HCT116 (cell line): ENCODE results near the gene DPP6. TPM values are rescaled to one million over a fixed set of nuclear protein-coding genes. Genes with fewer than 3 reads are reported as not detected.

Experiments
- ATAC-seq: fragments of 200-7000 bp; cut with Tn5 transposase; 2 replicates; pipeline ENCODE4 v1.9.1; 2020; ENCODE audit warnings: mild to moderate bottlenecking, moderate library complexity
- BruUV-seq: library from RNA; stranded (reverse); fragments of 400-500 nt; replicated peaks from 2 replicates; lab custom pipeline; 2021; lab: Mats Ljungman, UMichigan
- CTCF ChIA-PET: fragments of 300-600 bp; sonication (Branson Sonifier 250); formaldehyde crosslinking; loops from one replicate; lab custom pipeline; 2021; ENCODE audit warnings: antibody characterized with exemption; lab: Charles Lee
- POLR2A ChIA-PET: fragments of 300-600, 350-600 bp; sonication (Branson Sonifier 250); formaldehyde crosslinking; loops from one replicate; lab custom pipeline; 2021; ENCODE audit warnings: antibody characterized with exemption; lab: Charles Lee
- RAD21 ChIA-PET, 2 experiments: fragments of 300-600 bp; sonication (Branson Sonifier 250); formaldehyde crosslinking; loops; one replicate each; lab custom pipeline; 2023; ENCODE audit warnings: low total read pairs in 2 of 2; ENCODE audit not compliant: uncharacterized antibody in 2 of 2, unreplicated experiment in 2 of 2, low non-redundant PET in 1 of 2; lab: Charles Lee
- DNase-seq: peaks from one replicate; pipeline ENCODE4 v3.0.0-alpha.2; 2010; ENCODE audit warnings: low read depth, low spot score
- H2AFZ ChIP-seq: fragments of 200-600 bp; shearing (Covaris generic), sonication (generic); 2 replicates; pipeline ENCODE4 v1.6.1; 2017; ENCODE audit warnings: low read depth, mixed run types, mixed read lengths, antibody characterized with exemption, low read length; ENCODE audit not compliant: poor library complexity, severe bottlenecking
- H3K27ac ChIP-seq: 2 replicates; pipeline ENCODE4 v1.5.1; 2012; ENCODE audit warnings: low read depth, low read length
- H3K27me3 ChIP-seq: fragments of 200-600 bp; sonication (generic); 2 replicates; pipeline ENCODE4 v1.6.1; 2016; ENCODE audit warnings: mixed run types, low read length, mixed read lengths; ENCODE audit not compliant: insufficient read depth
- H3K36me3 ChIP-seq, 2 experiments: fragments of 200-500 bp in 1 of 2; fragments of 200-600 bp in 1 of 2; sonication (Bioruptor generic) in 1 of 2; sonication (generic) in 1 of 2; 2 replicates each; pipeline versions ENCODE4 v1.5.1 to v1.6.1; 2014 to 2016; ENCODE audit warnings: low read length in 2 of 2, inconsistent platforms in 1 of 2, mixed read lengths in 1 of 2, mixed run types in 1 of 2; ENCODE audit not compliant: insufficient read depth in 2 of 2, control insufficient read depth in 1 of 2
- H3K4me1 ChIP-seq, 2 experiments: fragments of 200-600 bp in 1 of 2; sonication (generic) in 1 of 2; 2 replicates each; pipeline versions ENCODE4 v1.5.1 to v1.6.1; 2012 to 2017; ENCODE audit warnings: low read length in 2 of 2, inconsistent platforms in 1 of 2, mild to moderate bottlenecking in 1 of 2, mixed read lengths in 1 of 2, mixed run types in 1 of 2, moderate library complexity in 1 of 2; ENCODE audit not compliant: insufficient read depth in 2 of 2, control insufficient read depth in 1 of 2
- H3K4me2 ChIP-seq: fragments of 200-600 bp; sonication (generic); 2 replicates; pipeline ENCODE4 v1.6.1; 2017; ENCODE audit warnings: mixed run types, low read length, mixed read lengths
- H3K4me3 ChIP-seq, 2 experiments: fragments of 200-600 bp in 1 of 2; sonication (generic) in 1 of 2; replicated peaks in 1 of 2; 2 replicates each; pipeline ENCODE4 v1.5.1; 2011 to 2016; ENCODE audit warnings: low read length in 2 of 2, control low read depth in 1 of 2, low read depth in 1 of 2, mild to moderate bottlenecking in 1 of 2, mixed read lengths in 1 of 2, mixed run types in 1 of 2
- H3K79me2 ChIP-seq: fragments of 200-600 bp; sonication (generic); 2 replicates; pipeline ENCODE4 v1.6.1; 2017; ENCODE audit warnings: mild to moderate bottlenecking, mixed run types, low read length, moderate library complexity, mixed read lengths; ENCODE audit not compliant: insufficient read depth
- H3K9ac ChIP-seq: fragments of 200-600 bp; sonication (generic); 2 replicates; pipeline ENCODE4 v1.6.1; 2016; ENCODE audit warnings: low read length, mixed read lengths
- H3K9me2 ChIP-seq: fragments of 200-600 bp; sonication (generic), shearing (Covaris generic); 2 replicates; pipeline ENCODE4 v1.6.1; 2017; ENCODE audit warnings: mixed run types, mild to moderate bottlenecking, moderate library complexity; ENCODE audit not compliant: insufficient read depth
- H3K9me3 ChIP-seq, 2 experiments: fragments of 200-500 bp in 1 of 2; fragments of 200-600 bp in 1 of 2; sonication (Bioruptor generic) in 1 of 2; sonication (generic) in 1 of 2; 2 replicates each; pipeline ENCODE4 v1.6.1; 2014 to 2017; ENCODE audit warnings: low read length in 2 of 2, mixed read lengths in 2 of 2, inconsistent platforms in 1 of 2, low read depth in 1 of 2, mild to moderate bottlenecking in 1 of 2, mixed run types in 1 of 2, moderate library complexity in 1 of 2; ENCODE audit not compliant: control insufficient read depth in 1 of 2, insufficient read depth in 1 of 2
- H4K20me1 ChIP-seq: fragments of 200-600 bp; sonication (generic), shearing (Covaris generic); 2 replicates; pipeline ENCODE4 v1.6.1; 2017; ENCODE audit warnings: mixed run types, mild to moderate bottlenecking, moderate library complexity; ENCODE audit not compliant: insufficient read depth
- CBX3 ChIP-seq: IDR thresholded peaks from 2 replicates; pipeline ENCODE4 v1.6.1; 2012; ENCODE audit warnings: low read depth
- CTCF ChIP-seq, 3 experiments: fragments of 200-600 bp in 1 of 3; sonication (generic) in 1 of 3; IDR thresholded peaks in 2 of 3; conservative IDR thresholded peaks in 1 of 3; 2 replicates each; pipeline ENCODE4 v1.5.1; 2012 to 2017; ENCODE audit warnings: low read depth in 2 of 3, low read length in 2 of 3, antibody characterized with exemption in 1 of 3, borderline replicate concordance in 1 of 3, control low read depth in 1 of 3, mild to moderate bottlenecking in 1 of 3, mixed read lengths in 1 of 3, mixed run types in 1 of 3, moderate library complexity in 1 of 3; ENCODE audit not compliant: insufficient read depth in 1 of 3
- ELF1 ChIP-seq: IDR thresholded peaks from 2 replicates; pipeline ENCODE4 v1.6.1; 2012; ENCODE audit warnings: low read depth, borderline replicate concordance
- EZH2 ChIP-seq: fragments of 200-600 bp; sonication (generic); IDR thresholded peaks from 2 replicates; pipeline ENCODE4 v1.6.1; 2017; ENCODE audit warnings: antibody characterized with exemption, mixed run types
- EZH2phosphoT487 ChIP-seq: fragments of 200-600 bp; IDR thresholded peaks from 2 replicates; pipeline ENCODE4 v1.6.1; 2018; ENCODE audit warnings: antibody characterized with exemption, borderline replicate concordance
- FOSL1 ChIP-seq: IDR thresholded peaks from 2 replicates; pipeline ENCODE4 v1.6.1; 2012; ENCODE audit warnings: low read depth
- JUND ChIP-seq: IDR thresholded peaks from 2 replicates; pipeline ENCODE4 v1.6.1; 2012
- MAX ChIP-seq: IDR thresholded peaks from 2 replicates; pipeline ENCODE4 v1.6.1; 2012
- RAD21 ChIP-seq: IDR thresholded peaks from 2 replicates; pipeline ENCODE4 v1.6.1; 2012; ENCODE audit warnings: low read depth, mild to moderate bottlenecking
- REST ChIP-seq: IDR thresholded peaks from 2 replicates; pipeline ENCODE4 v1.6.1; 2012; ENCODE audit warnings: low read depth
- SP1 ChIP-seq: IDR thresholded peaks from 2 replicates; pipeline ENCODE4 v1.6.1; 2012; ENCODE audit warnings: low read depth
- SRF ChIP-seq: IDR thresholded peaks from 2 replicates; pipeline ENCODE4 v1.6.1; 2012; ENCODE audit warnings: low read depth
- TCF7L2 ChIP-seq: IDR thresholded peaks from 2 replicates; pipeline ENCODE4 v1.7.0; 2011; ENCODE audit warnings: borderline replicate concordance, inconsistent platforms; ENCODE audit not compliant: insufficient read depth, insufficient read length; ENCODE audit errors: extremely low read depth
- YY1 ChIP-seq: IDR thresholded peaks from 2 replicates; pipeline ENCODE4 v1.6.1; 2011; ENCODE audit warnings: low read length, low read depth, moderate library complexity, mild to moderate bottlenecking; ENCODE audit not compliant: insufficient replicate concordance; ENCODE audit errors: extremely low read depth
- ZBTB33 ChIP-seq: IDR thresholded peaks from 2 replicates; pipeline ENCODE4 v1.6.1; 2011; ENCODE audit warnings: mild to moderate bottlenecking, low read length, moderate library complexity; ENCODE audit not compliant: insufficient replicate concordance; ENCODE audit errors: extremely low read depth
- ZFX ChIP-seq: fragments of 450-650 bp; IDR thresholded peaks from 2 replicates; pipeline ENCODE4 v1.6.1; 2017
- intact Hi-C: fragments of 100-400 bp; cut with micrococcal nuclease; formaldehyde crosslinking; loops from 2 replicates; pipeline ENCODE4 v1.10.0; 2022
- total RNA-seq: library from RNA; stranded (reverse); gene quantifications from one replicate; pipeline ENCODE4 v1.2.1, GENCODE V29; 2021; ENCODE audit not compliant: unreplicated experiment

DPP6 gene
- total RNA-seq, 1 experiment from 2014 or later, result not detected

- TF ChIP-seq ZBTB33 (no peak), FOSL1 (no peak), TCF7L2 (no peak), ZFX (no peak), YY1 (no peak), JUND (no peak)
These were observed 774.8 kb downstream of the DPP6 start (continued) for GRCh38 chr7:154827007-154827406.

GRCh38 chr7:154832557-154833138, 780.5 kb downstream of the DPP6 start:
- POLR2A ChIA-PET, result no interaction called here
- no peaks in the 10 kb centered on the region for H4K20me1 ChIP-seq
- no peaks in the 10 kb centered on the region for H3K9me3 ChIP-seq
- H3K27me3 ChIP-seq, result peaks cover 15% of the 10 kb centered on the region
- no peak overlapping the region for H3K27ac ChIP-seq
- no peak overlapping the region for H3K4me3 ChIP-seq
- H3K9ac ChIP-seq, result no peak overlapping the region
- no peaks in the 10 kb centered on the region for H3K4me1 ChIP-seq
- H3K4me2 ChIP-seq, result no peak overlapping the region
- no TSS peak for BruUV-seq
- no peaks in the 10 kb centered on the region for H3K9me2 ChIP-seq
- CTCF ChIA-PET, result no interaction called here
- H3K79me2 ChIP-seq, result no peaks in the 10 kb centered on the region
- ATAC-seq (peak; percentile 89), DNase-seq (peak; percentile 27)
- no peak overlapping the region for H2AFZ ChIP-seq
- no peak for TF ChIP-seq ZFX
- TF ChIP-seq EZH2, result no peak
- no peak for TF ChIP-seq JUND
- TF ChIP-seq SP1, result no peak
- TF ChIP-seq SRF, result no peak
- TF ChIP-seq YY1, result no peak
- no peak for TF ChIP-seq EZH2phosphoT487
- peak in 2 of 3 experiments; percentile 24 to 46; a peak in 3 of 6 replicates for TF ChIP-seq CTCF (IDR thresholded peaks at IDR 0.05 in 2 of 3, conservative IDR thresholded peaks at IDR 0.05 in 1 of 3; ENCODE audit: borderline replicate concordance in 1 of 3, insufficient read depth in 1 of 3, low read depth in 2 of 3, low read length in 2 of 3)
- TF ChIP-seq ELF1, result no peak
- no peak for TF ChIP-seq FOSL1
- TF ChIP-seq TCF7L2, result no peak
- no peak for TF ChIP-seq REST
- peak; percentile 58 for TF ChIP-seq RAD21
- TF ChIP-seq MAX, result no peak
- no peak for TF ChIP-seq CBX3
- TF ChIP-seq, all 23 proteins: peak for 2
- no peaks in the 10 kb centered on the region for H3K36me3 ChIP-seq
- RAD21 ChIA-PET, result no interaction called here
- intact Hi-C loops, result no loop called here
